IPS-18a (cell line): ENCODE measurements around the gene DDX47.

Experiments used
- H3K27ac ChIP-seq: one replicate; pipeline ENCODE4 v1.5.1; 2013; ENCODE audit warnings: low read length
- H3K27me3 ChIP-seq: one replicate; pipeline ENCODE4 v1.6.1; 2013; ENCODE audit warnings: mild to moderate bottlenecking, low read length; ENCODE audit not compliant: control insufficient read depth, insufficient read depth
- H3K36me3 ChIP-seq: one replicate; pipeline ENCODE4 v1.6.1; 2013; ENCODE audit warnings: low read depth, low read length; ENCODE audit not compliant: control insufficient read depth
- H3K4me1 ChIP-seq: one replicate; pipeline ENCODE4 v1.6.1; 2013; ENCODE audit warnings: low read depth, low read length; ENCODE audit not compliant: control insufficient read depth
- H3K4me3 ChIP-seq: one replicate; pipeline ENCODE4 v1.5.1; 2013; ENCODE audit warnings: low read length
- H3K9ac ChIP-seq: one replicate; pipeline ENCODE4 v1.6.1; 2013; ENCODE audit warnings: mild to moderate bottlenecking, low read length, moderate library complexity
- H3K9me3 ChIP-seq: one replicate; pipeline ENCODE4 v1.6.1; 2013; ENCODE audit warnings: low read depth, low read length; ENCODE audit not compliant: control insufficient read depth

Gene DDX47

DNA sequence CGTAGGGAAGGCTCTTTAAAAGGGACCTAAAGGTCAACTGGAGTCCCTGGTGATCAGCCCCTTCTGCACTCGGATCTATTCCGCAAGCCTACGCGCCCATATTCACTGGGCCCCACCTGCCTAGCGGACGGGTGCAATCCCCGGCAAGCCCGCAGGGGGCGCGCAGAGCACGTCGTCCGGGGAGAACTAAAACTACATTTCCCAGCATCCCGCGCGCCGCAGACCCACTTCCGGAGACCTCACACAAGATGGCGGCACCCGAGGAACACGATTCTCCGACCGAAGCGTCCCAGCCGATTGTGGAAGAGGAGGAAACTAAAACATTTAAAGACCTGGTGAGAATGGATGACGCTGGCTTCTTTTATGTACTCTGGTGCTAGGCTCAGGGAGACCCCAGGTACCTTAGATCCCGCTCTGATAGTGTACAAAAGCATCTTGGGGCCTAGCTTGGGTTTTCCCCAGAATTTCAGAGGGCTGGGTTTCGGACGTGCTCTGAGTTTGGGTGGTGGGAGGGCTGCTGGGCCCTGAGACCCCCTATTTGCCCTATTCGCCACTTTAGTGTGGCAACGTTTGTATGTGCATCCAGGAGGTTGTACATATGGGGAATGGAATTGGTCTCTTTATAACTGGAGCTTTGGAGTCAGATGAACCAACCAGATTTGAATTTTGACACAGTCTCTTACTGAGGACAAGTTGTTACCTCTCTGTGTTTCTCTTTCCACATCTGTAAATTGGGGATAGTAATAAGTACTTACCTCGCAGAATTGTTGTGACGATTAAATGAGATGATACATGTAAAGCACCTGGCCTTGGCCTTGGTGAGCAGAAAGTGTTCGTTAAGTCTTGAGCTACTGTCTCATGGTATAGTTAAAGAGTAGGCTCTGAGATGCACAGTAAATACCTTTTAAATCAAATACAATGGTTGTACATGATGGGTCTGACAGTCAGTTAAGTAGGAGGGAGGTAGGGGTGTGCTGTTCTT is at the start of gene DDX47:
Gene DDX47, plus strand, starts transcription at position 227 of the 982 bp plus-strand sequence. Its CDS starts 22 bp downstream, at position 249.
- Histone ChIP-seq H3K4me1 (no peaks in the 10 kb centered on the region), H3K27me3 (no peaks in the 10 kb centered on the region), H3K9ac (peak within 1 kb of the TSS; percentile 93), H3K27ac (peak within 1 kb of the TSS; percentile 74), H3K4me3 (peak within 1 kb of the TSS; percentile 90), H3K9me3 (no peaks in the 10 kb centered on the region), H3K36me3 (peaks cover 8% of the 10 kb centered on the region)

- Histone ChIP-seq H3K27ac (no peak overlapping the region), H3K36me3 (no peaks in the 10 kb centered on the region)
These were observed 48.3 kb upstream of the DDX47 start for GRCh38 chr12:12764824-12765223.

GRCh38 chr12:12770262-12770661 is 42.9 kb upstream of the DDX47 start:
- no peaks in the 10 kb centered on the region for H3K9me3 ChIP-seq
- no peaks in the 10 kb centered on the region for H3K27me3 ChIP-seq
- H3K36me3 ChIP-seq, result no peaks in the 10 kb centered on the region
- no peaks in the 10 kb centered on the region for H3K4me1 ChIP-seq
- H3K27ac ChIP-seq, result no peak overlapping the region
- H3K9ac ChIP-seq, result no peak overlapping the region
- H3K4me3 ChIP-seq, result no peak overlapping the region

More at GRCh38 chr12:12764824-12765223, 48.3 kb upstream of the DDX47 start:
- Histone ChIP-seq H3K9me3 (no peaks in the 10 kb centered on the region), H3K27me3 (no peaks in the 10 kb centered on the region), H3K4me3 (no peak overlapping the region), H3K4me1 (no peaks in the 10 kb centered on the region), H3K9ac (no peak overlapping the region)

GRCh38 chr12:12774791-12775190 is 38.4 kb upstream of the DDX47 start:
- Histone ChIP-seq H3K36me3 (no peaks in the 10 kb centered on the region), H3K9ac (no peak overlapping the region), H3K4me3 (no peak overlapping the region), H3K9me3 (no peaks in the 10 kb centered on the region), H3K27me3 (no peaks in the 10 kb centered on the region), H3K4me1 (no peaks in the 10 kb centered on the region), H3K27ac (no peak overlapping the region)

GRCh38 chr12:12776261-12776660 is 36.9 kb upstream of the DDX47 start:
- no peak overlapping the region for H3K27ac ChIP-seq

DNA sequence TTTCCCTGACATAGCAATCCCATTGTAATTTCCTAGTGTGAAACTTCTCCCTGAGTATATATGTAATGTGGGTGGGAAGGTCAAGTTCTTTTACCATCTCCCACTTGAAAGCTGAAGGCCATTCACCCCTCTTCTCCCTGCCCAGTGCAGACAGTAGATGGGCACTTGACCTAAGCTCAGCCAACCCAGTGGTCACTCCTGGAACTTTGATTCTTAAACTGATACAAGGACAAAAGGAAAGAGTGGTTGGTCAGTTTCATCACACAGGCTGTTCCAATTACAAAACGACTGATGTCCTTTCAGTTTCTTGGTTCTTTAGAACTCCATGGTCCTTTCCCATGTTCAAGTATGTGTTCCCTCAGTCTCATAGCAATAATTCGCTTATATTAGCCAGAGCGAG is 36.1 kb upstream of the DDX47 start:
- Histone ChIP-seq H3K9me3 (no peaks in the 10 kb centered on the region), H3K36me3 (no peaks in the 10 kb centered on the region), H3K27ac (no peak overlapping the region), H3K9ac (no peak overlapping the region), H3K27me3 (no peaks in the 10 kb centered on the region), H3K4me3 (no peak overlapping the region), H3K4me1 (no peaks in the 10 kb centered on the region)

More at GRCh38 chr12:12776261-12776660, 36.9 kb upstream of the DDX47 start:
- Histone ChIP-seq H3K9me3 (no peaks in the 10 kb centered on the region), H3K27me3 (no peaks in the 10 kb centered on the region), H3K4me1 (no peaks in the 10 kb centered on the region), H3K9ac (no peak overlapping the region), H3K36me3 (no peaks in the 10 kb centered on the region), H3K4me3 (no peak overlapping the region)

GRCh38 chr12:12779007-12779406 is 34.1 kb upstream of the DDX47 start:
- no peaks in the 10 kb centered on the region for H3K36me3 ChIP-seq
- no peak overlapping the region for H3K27ac ChIP-seq
- H3K9me3 ChIP-seq, result no peaks in the 10 kb centered on the region
- H3K9ac ChIP-seq, result no peak overlapping the region
- H3K4me3 ChIP-seq, result no peak overlapping the region
- no peaks in the 10 kb centered on the region for H3K27me3 ChIP-seq
- no peaks in the 10 kb centered on the region for H3K4me1 ChIP-seq

GRCh38 chr12:12779529-12779928 is 33.6 kb upstream of the DDX47 start:
- no peak overlapping the region for H3K4me3 ChIP-seq
- no peak overlapping the region for H3K27ac ChIP-seq
- H3K9ac ChIP-seq, result no peak overlapping the region
- H3K27me3 ChIP-seq, result no peaks in the 10 kb centered on the region
- peaks cover under 1% of the 10 kb centered on the region for H3K4me1 ChIP-seq
- no peaks in the 10 kb centered on the region for H3K36me3 ChIP-seq
- H3K9me3 ChIP-seq, result no peaks in the 10 kb centered on the region

GRCh38 chr12:12784116-12784515 is 29.0 kb upstream of the DDX47 start:
- no peak overlapping the region for H3K4me3 ChIP-seq
- H3K27me3 ChIP-seq, result peaks cover 34% of the 10 kb centered on the region
- H3K9ac ChIP-seq, result no peak overlapping the region
- H3K4me1 ChIP-seq, result peaks cover 23% of the 10 kb centered on the region
- no peaks in the 10 kb centered on the region for H3K9me3 ChIP-seq
- H3K27ac ChIP-seq, result no peak overlapping the region
- no peaks in the 10 kb centered on the region for H3K36me3 ChIP-seq

DNA sequence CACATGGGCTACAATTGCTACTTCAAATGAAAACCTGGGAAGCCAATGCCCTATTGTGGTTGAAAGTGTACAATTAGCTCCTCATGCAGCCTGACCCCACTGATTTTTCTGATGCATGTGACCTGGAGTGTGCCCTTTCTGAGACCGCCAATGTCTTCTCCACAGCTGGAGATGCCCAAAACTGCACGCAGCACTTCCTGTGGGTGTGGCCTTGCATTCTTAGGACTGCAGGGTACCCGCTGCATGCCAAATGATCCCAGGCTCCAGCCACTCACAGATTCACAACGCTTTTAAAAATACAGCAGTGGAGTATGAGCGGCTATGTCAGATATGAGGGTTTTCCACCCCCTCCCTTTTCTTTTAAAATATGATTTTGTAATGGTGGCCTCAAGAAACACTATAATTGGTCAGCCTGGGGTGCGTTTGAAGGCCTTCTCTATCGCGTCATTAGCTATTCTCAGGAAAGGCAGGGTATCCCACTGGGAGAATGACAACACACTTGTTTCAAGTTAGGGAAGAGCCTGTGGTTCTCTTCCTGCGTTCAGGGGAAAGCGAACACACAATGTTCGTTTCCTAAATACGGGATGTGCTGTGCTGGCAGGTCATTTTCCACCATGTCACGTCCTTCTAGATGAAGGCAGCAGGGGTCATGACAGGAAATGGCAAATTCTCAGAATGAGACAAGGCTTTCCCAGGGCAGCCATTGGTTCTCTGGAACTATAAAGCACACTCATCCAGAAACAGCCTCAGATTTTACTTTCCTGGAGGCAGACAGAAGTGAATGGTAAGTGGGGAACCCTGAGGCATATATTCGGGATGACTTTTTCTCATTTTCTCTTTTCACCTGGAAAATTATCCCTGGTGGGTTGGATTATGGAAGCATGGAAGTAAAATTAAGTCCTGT is 28.0 kb upstream of the DDX47 start, which contains the start of gene APOLD1:
Gene APOLD1, plus strand, starts transcription at position 749 of the 904 bp plus-strand sequence. Its CDS starts 33 bp downstream, at position 782.
- Histone ChIP-seq H3K4me1 (peaks cover 23% of the 10 kb centered on the region), H3K9ac (no peak within 1 kb of the TSS)

GRCh38 chr12:12786351-12786705 is 26.8 kb upstream of the DDX47 start:
- Histone ChIP-seq H3K9me3 (no peaks in the 10 kb centered on the region), H3K4me1 (peaks cover 23% of the 10 kb centered on the region), H3K27ac (no peak overlapping the region), H3K4me3 (peak overlapping the region; percentile 21), H3K27me3 (peaks cover 34% of the 10 kb centered on the region), H3K9ac (no peak overlapping the region), H3K36me3 (no peaks in the 10 kb centered on the region)

More for the DNA sequence above, 28.0 kb upstream of the DDX47 start, which contains the start of gene APOLD1:
- no peak within 1 kb of the TSS for H3K27ac ChIP-seq
- peak within 1 kb of the TSS; percentile 31 for H3K4me3 ChIP-seq
- no peaks in the 10 kb centered on the region for H3K9me3 ChIP-seq
- peaks cover 34% of the 10 kb centered on the region for H3K27me3 ChIP-seq
- H3K36me3 ChIP-seq, result no peaks in the 10 kb centered on the region
